Hepatocyte (in vitro differentiated cells): Measurements from ENCODE around the gene LGR4.

ENCODE experiments used
- EZH2 ChIP-seq: fragments of 200-600 bp; sonication (generic); IDR thresholded peaks from 2 replicates; pipeline ENCODE4 v1.6.1; 2016; ENCODE audit warnings: antibody characterized with exemption, mild to moderate bottlenecking, borderline replicate concordance
- EZH2phosphoT487 ChIP-seq: fragments of 200-600 bp; sonication (generic); IDR thresholded peaks from one replicate; pipeline ENCODE4 v1.6.1; 2018; ENCODE audit warnings: antibody characterized with exemption, mild to moderate bottlenecking, low read depth, moderate library complexity; ENCODE audit not compliant: unreplicated experiment, severe bottlenecking
- TF ChIP-seq, protein P1 (sequence below): fragments of 200-600 bp; sonication (generic); IDR thresholded peaks from 2 replicates; pipeline ENCODE4 v1.5.1; 2016; ENCODE audit warnings: antibody characterized with exemption, mild to moderate bottlenecking; ENCODE audit not compliant: poor library complexity

GRCh38 chr11:27495710-27496300 is 23.2 kb upstream of the LGR4 start:
- TF ChIP-seq, protein P1, sequence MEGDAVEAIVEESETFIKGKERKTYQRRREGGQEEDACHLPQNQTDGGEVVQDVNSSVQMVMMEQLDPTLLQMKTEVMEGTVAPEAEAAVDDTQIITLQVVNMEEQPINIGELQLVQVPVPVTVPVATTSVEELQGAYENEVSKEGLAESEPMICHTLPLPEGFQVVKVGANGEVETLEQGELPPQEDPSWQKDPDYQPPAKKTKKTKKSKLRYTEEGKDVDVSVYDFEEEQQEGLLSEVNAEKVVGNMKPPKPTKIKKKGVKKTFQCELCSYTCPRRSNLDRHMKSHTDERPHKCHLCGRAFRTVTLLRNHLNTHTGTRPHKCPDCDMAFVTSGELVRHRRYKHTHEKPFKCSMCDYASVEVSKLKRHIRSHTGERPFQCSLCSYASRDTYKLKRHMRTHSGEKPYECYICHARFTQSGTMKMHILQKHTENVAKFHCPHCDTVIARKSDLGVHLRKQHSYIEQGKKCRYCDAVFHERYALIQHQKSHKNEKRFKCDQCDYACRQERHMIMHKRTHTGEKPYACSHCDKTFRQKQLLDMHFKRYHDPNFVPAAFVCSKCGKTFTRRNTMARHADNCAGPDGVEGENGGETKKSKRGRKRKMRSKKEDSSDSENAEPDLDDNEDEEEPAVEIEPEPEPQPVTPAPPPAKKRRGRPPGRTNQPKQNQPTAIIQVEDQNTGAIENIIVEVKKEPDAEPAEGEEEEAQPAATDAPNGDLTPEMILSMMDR: no peak
- TF ChIP-seq EZH2: no peak
- TF ChIP-seq EZH2phosphoT487: no peak
